H9 (cell line): ENCODE results near the gene CCDC150. TPM values are rescaled to one million over a fixed set of nuclear protein-coding genes. Genes with fewer than 3 reads are reported as not detected.

Experiments used
- DNase-seq: peaks from one replicate; pipeline ENCODE4 v3.0.0-alpha.2; 2017
- H2AFZ ChIP-seq: one replicate; pipeline ENCODE4 v1.6.1; 2013; ENCODE audit warnings: mild to moderate bottlenecking, low read length, control low read depth, moderate library complexity
- H2AK5ac ChIP-seq: 2 replicates; pipeline ENCODE4 v1.6.1; 2013; ENCODE audit warnings: low read length, control low read depth, mixed read lengths; ENCODE audit not compliant: insufficient read length
- H2BK120ac ChIP-seq: one replicate; pipeline ENCODE4 v1.6.1; 2013; ENCODE audit warnings: low read depth, mild to moderate bottlenecking, low read length, control low read depth, inconsistent platforms; ENCODE audit not compliant: poor library complexity, severe bottlenecking
- H2BK12ac ChIP-seq: 2 replicates; pipeline ENCODE4 v1.6.1; 2013; ENCODE audit warnings: low read length, control low read depth, mixed read lengths, low read depth; ENCODE audit not compliant: insufficient read length
- H2BK15ac ChIP-seq: 2 replicates; pipeline ENCODE4 v1.6.1; 2013; ENCODE audit warnings: low read depth, low read length, control low read depth
- H2BK20ac ChIP-seq: one replicate; pipeline ENCODE4 v1.6.1; 2013; ENCODE audit warnings: low read depth, mild to moderate bottlenecking, low read length, control low read depth, inconsistent platforms; ENCODE audit not compliant: poor library complexity, severe bottlenecking
- H2BK5ac ChIP-seq: 2 replicates; pipeline ENCODE4 v1.6.1; 2013; ENCODE audit warnings: low read length, control low read depth, mixed read lengths; ENCODE audit not compliant: insufficient read length
- H3K14ac ChIP-seq: 2 replicates; pipeline ENCODE4 v1.6.1; 2013; ENCODE audit warnings: low read length, control low read depth; ENCODE audit not compliant: insufficient read depth
- H3K18ac ChIP-seq: 2 replicates; pipeline ENCODE4 v1.6.1; 2013; ENCODE audit warnings: low read depth, mild to moderate bottlenecking, mixed read lengths, low read length, control low read depth; ENCODE audit not compliant: insufficient read length
- H3K23ac ChIP-seq: 2 replicates; pipeline ENCODE4 v1.6.1; 2013; ENCODE audit warnings: low read length, control low read depth, mixed read lengths, low read depth; ENCODE audit not compliant: insufficient read length
- H3K23me2 ChIP-seq: 2 replicates; pipeline ENCODE4 v1.6.1; 2013; ENCODE audit warnings: low read depth, mild to moderate bottlenecking, mixed read lengths, low read length, control low read depth; ENCODE audit not compliant: insufficient read length, poor library complexity, severe bottlenecking
- H3K27ac ChIP-seq: 2 replicates; pipeline ENCODE4 v1.5.1; 2013; ENCODE audit warnings: low read length, control low read depth, mixed read lengths, low read depth; ENCODE audit not compliant: insufficient read length
- H3K27me3 ChIP-seq: 2 replicates; pipeline ENCODE4 v1.6.1; 2013; ENCODE audit warnings: low read length, control low read depth, inconsistent platforms; ENCODE audit not compliant: insufficient read depth
- H3K4ac ChIP-seq: 2 replicates; pipeline ENCODE4 v1.6.1; 2013; ENCODE audit warnings: low read depth, mild to moderate bottlenecking, control low read depth, inconsistent platforms, low read length, moderate library complexity
- H3K4me1 ChIP-seq: 2 replicates; pipeline ENCODE4 v1.6.1; 2013; ENCODE audit warnings: low read length, control low read depth, inconsistent platforms; ENCODE audit not compliant: insufficient read depth
- H3K4me2 ChIP-seq: 2 replicates; pipeline ENCODE4 v1.6.1; 2013; ENCODE audit warnings: low read length, control low read depth, mixed read lengths; ENCODE audit not compliant: insufficient read length, insufficient read depth
- H3K56ac ChIP-seq: 2 replicates; pipeline ENCODE4 v1.6.1; 2013; ENCODE audit warnings: low read depth, mild to moderate bottlenecking, mixed read lengths, low read length, control low read depth; ENCODE audit not compliant: insufficient read length
- H3K79me1 ChIP-seq: 2 replicates; pipeline ENCODE4 v1.6.1; 2013; ENCODE audit warnings: low read depth, mild to moderate bottlenecking, moderate library complexity, low read length, control low read depth, inconsistent platforms; ENCODE audit not compliant: insufficient read depth, poor library complexity, severe bottlenecking
- H3K79me2 ChIP-seq: 2 replicates; pipeline ENCODE4 v1.6.1; 2013; ENCODE audit warnings: low read length, control low read depth, inconsistent platforms; ENCODE audit not compliant: insufficient read depth
- H3K9ac ChIP-seq: 2 replicates; pipeline ENCODE4 v1.6.1; 2013; ENCODE audit warnings: low read length, control low read depth, mixed read lengths; ENCODE audit not compliant: insufficient read length; ENCODE audit errors: extremely low read depth
- H3K9me3 ChIP-seq: one replicate; pipeline ENCODE4 v1.6.1; 2013; ENCODE audit warnings: low read depth, low read length, inconsistent platforms; ENCODE audit not compliant: control insufficient read depth
- H3T11ph ChIP-seq: one replicate; pipeline ENCODE4 v1.6.1; 2013; ENCODE audit warnings: mild to moderate bottlenecking, low read length, control low read depth, inconsistent platforms
- H4K20me1 ChIP-seq: one replicate; pipeline ENCODE4 v1.6.1; 2013; ENCODE audit not compliant: control insufficient read depth, insufficient read length, insufficient read depth
- H4K5ac ChIP-seq: 2 replicates; pipeline ENCODE4 v1.6.1; 2013; ENCODE audit warnings: low read depth, mild to moderate bottlenecking, mixed read lengths, low read length, control low read depth; ENCODE audit not compliant: insufficient read length
- H4K8ac ChIP-seq: replicated peaks from 2 replicates; pipeline ENCODE4 v1.6.1; 2013; ENCODE audit warnings: low read length, control low read depth, mixed read lengths, low read depth; ENCODE audit not compliant: insufficient read length
- H4K91ac ChIP-seq: 2 replicates; pipeline ENCODE4 v1.6.1; 2013; ENCODE audit warnings: low read depth, mild to moderate bottlenecking, moderate library complexity, mixed read lengths, low read length, control low read depth; ENCODE audit not compliant: insufficient read length
- H3K27ac Mint-ChIP-seq, 3 experiments: 2 replicates in 2 of 3; 3 replicates in 1 of 3; pipeline ENCODE4 v1.8.0; 2020 to 2021; ENCODE audit warnings: mixed read lengths in 3 of 3, mild to moderate bottlenecking in 1 of 3, moderate library complexity in 1 of 3
- H3K27me3 Mint-ChIP-seq: 2 replicates; pipeline ENCODE4 v1.8.0; 2021; ENCODE audit warnings: low read depth, mild to moderate bottlenecking, moderate library complexity, mixed read lengths
- H3K36me3 Mint-ChIP-seq, 3 experiments: 2 replicates in 2 of 3; 3 replicates in 1 of 3; pipeline ENCODE4 v1.8.0; 2020 to 2021; ENCODE audit warnings: low read depth in 3 of 3, mixed read lengths in 3 of 3; ENCODE audit not compliant: insufficient read depth in 1 of 3
- H3K4me1 Mint-ChIP-seq, 2 experiments: 2 replicates each; pipeline ENCODE4 v1.8.0; 2020; ENCODE audit warnings: mixed read lengths in 2 of 2
- H3K4me3 Mint-ChIP-seq, 2 experiments: 2 replicates in 1 of 2; 3 replicates in 1 of 2; pipeline ENCODE4 v1.8.0; 2020 to 2021; ENCODE audit warnings: mild to moderate bottlenecking in 2 of 2, mixed read lengths in 2 of 2, moderate library complexity in 1 of 2
- H3K9me3 Mint-ChIP-seq, 2 experiments: 2 replicates in 1 of 2; 3 replicates in 1 of 2; pipeline ENCODE4 v1.8.0; 2020; ENCODE audit warnings: mild to moderate bottlenecking in 2 of 2, mixed read lengths in 2 of 2, moderate library complexity in 1 of 2
- WGBS: extraction: QIAGEN DNeasy Blood & Tissue Kit; methylation state at CpG from one replicate; pipeline ENCODE4 v1.1.7; 2013; ENCODE audit warnings: missing lambda C conversion rate, low lambda C conversion rate, mixed read lengths; ENCODE audit not compliant: insufficient read length; ENCODE audit errors: extremely low coverage; 5-methylcytosine and 5-hydroxymethylcytosine counted together
- total RNA-seq: library from RNA; stranded (reverse); gene quantifications from 2 replicates; pipeline ENCODE4 v1.2.1, GENCODE V29; 2021
- TF ChIP-seq, protein P1 (sequence below): fragments of 200-600 bp; sonication (generic); conservative IDR thresholded peaks from 3 replicates; pipeline ENCODE4 v1.8.0; 2021; ENCODE audit warnings: antibody characterized with exemption, mild to moderate bottlenecking

The CCDC150 gene
- total RNA-seq, 1 experiment from 2014 or later, result 26.2 TPM

GRCh38 chr2:196718419-196719109, 79.0 kb downstream of the CCDC150 start:
- H3K79me1 ChIP-seq, result no peaks in the 10 kb centered on the region
- H4K91ac ChIP-seq, result no peak overlapping the region
- Mint-ChIP-seq H3K27me3 (no peaks in the 10 kb centered on the region), H3K4me1 (peaks cover 3 to 7% of the 10 kb centered on the region in 2 experiments; a peak in 3 of 4 replicates), H3K27ac (peak overlapping the region; percentile 45 to 76 (median 75); a peak in 3 of 7 replicates), H3K36me3 (peaks cover 13 to 29% (median 27%) of the 10 kb centered on the region in 3 experiments), H3K9me3 (no peaks in the 10 kb centered on the region), H3K4me3 (no peak overlapping the region)
- no peak overlapping the region for H3K27ac ChIP-seq
- WGBS, result no CpG with 5 or more reads among the region's 6 CpGs
- no peak overlapping the region for H3K9ac ChIP-seq
- H2AK5ac ChIP-seq, result no peak overlapping the region
- no peak overlapping the region for H2BK120ac ChIP-seq
- H3K23me2 ChIP-seq, result no peaks in the 10 kb centered on the region
- no peaks in the 10 kb centered on the region for H3K4me1 ChIP-seq
- H3T11ph ChIP-seq, result no peak overlapping the region
- H3K27me3 ChIP-seq, result no peaks in the 10 kb centered on the region
- TF ChIP-seq, protein P1, sequence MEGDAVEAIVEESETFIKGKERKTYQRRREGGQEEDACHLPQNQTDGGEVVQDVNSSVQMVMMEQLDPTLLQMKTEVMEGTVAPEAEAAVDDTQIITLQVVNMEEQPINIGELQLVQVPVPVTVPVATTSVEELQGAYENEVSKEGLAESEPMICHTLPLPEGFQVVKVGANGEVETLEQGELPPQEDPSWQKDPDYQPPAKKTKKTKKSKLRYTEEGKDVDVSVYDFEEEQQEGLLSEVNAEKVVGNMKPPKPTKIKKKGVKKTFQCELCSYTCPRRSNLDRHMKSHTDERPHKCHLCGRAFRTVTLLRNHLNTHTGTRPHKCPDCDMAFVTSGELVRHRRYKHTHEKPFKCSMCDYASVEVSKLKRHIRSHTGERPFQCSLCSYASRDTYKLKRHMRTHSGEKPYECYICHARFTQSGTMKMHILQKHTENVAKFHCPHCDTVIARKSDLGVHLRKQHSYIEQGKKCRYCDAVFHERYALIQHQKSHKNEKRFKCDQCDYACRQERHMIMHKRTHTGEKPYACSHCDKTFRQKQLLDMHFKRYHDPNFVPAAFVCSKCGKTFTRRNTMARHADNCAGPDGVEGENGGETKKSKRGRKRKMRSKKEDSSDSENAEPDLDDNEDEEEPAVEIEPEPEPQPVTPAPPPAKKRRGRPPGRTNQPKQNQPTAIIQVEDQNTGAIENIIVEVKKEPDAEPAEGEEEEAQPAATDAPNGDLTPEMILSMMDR, result no peak
- no peak for DNase-seq
- no peaks in the 10 kb centered on the region for H3K79me2 ChIP-seq
- H4K8ac ChIP-seq, result no peak overlapping the region
- H3K14ac ChIP-seq, result no peak overlapping the region
- no peak overlapping the region for H3K56ac ChIP-seq
- H2BK12ac ChIP-seq, result no peak overlapping the region
- no peaks in the 10 kb centered on the region for H4K20me1 ChIP-seq
- H2BK5ac ChIP-seq, result no peak overlapping the region
- no peak overlapping the region for H3K4me2 ChIP-seq
- no peak overlapping the region for H3K4ac ChIP-seq
- H2AFZ ChIP-seq, result no peak overlapping the region
- no peak overlapping the region for H4K5ac ChIP-seq
- no peak overlapping the region for H3K18ac ChIP-seq
- H3K23ac ChIP-seq, result no peak overlapping the region
- no peaks in the 10 kb centered on the region for H3K9me3 ChIP-seq
- no peak overlapping the region for H2BK20ac ChIP-seq
- no peak overlapping the region for H2BK15ac ChIP-seq
